K562 (cell line): Measurements from ENCODE around the gene MVD. TPM values are rescaled to one million over a fixed set of nuclear protein-coding genes. Genes with fewer than 3 reads are reported as not detected.

Experiments used
- BCOR ChIP-seq: fragments of 450-650 bp; IDR thresholded peaks from 2 replicates; pipeline ENCODE4 v1.6.1; 2016
- CEBPZ ChIP-seq: fragments of 150-350 bp; IDR thresholded peaks from 2 replicates; pipeline ENCODE4 v1.6.1; 2014; ENCODE audit warnings: low read depth, mild to moderate bottlenecking, low read length, borderline replicate concordance
- CHCHD3 ChIP-seq: fragments of 250-450 bp; sonication (Bioruptor Pico); IDR thresholded peaks from 2 replicates; pipeline ENCODE4 v2.1.2; 2022; ENCODE audit warnings: mild to moderate bottlenecking
- CHD7 ChIP-seq: fragments of 200-600 bp; sonication (generic); IDR thresholded peaks from one replicate; pipeline ENCODE4 v1.6.1; 2012; ENCODE audit warnings: mild to moderate bottlenecking, low read depth, low read length, inconsistent platforms
- HMGXB4 ChIP-seq: sonication (generic); formaldehyde crosslinking; IDR thresholded peaks from 2 replicates; pipeline ENCODE4 v1.8.1; 2023; ENCODE audit warnings: mild to moderate bottlenecking, missing genetic modification reagents
- MED1 ChIP-seq: sonication (generic); formaldehyde crosslinking; IDR thresholded peaks from 2 replicates; pipeline ENCODE4 v1.8.1; 2023; ENCODE audit warnings: missing genetic modification reagents, borderline replicate concordance
- SIRT6 ChIP-seq: IDR thresholded peaks from one replicate; pipeline ENCODE4 v1.6.1; 2012; ENCODE audit warnings: low read depth, mild to moderate bottlenecking, control low read depth, inconsistent platforms, low read length, moderate library complexity
- SNIP1 ChIP-seq: fragments of 450-650 bp; IDR thresholded peaks from 2 replicates; pipeline ENCODE4 v1.7.1; 2017; ENCODE audit warnings: low read depth, mild to moderate bottlenecking
- TCF7 ChIP-seq: sonication (generic); IDR thresholded peaks from 2 replicates; pipeline ENCODE4 v1.6.1; 2016; ENCODE audit warnings: antibody characterized with exemption, borderline replicate concordance
- ZBTB8A ChIP-seq: fragments of 450-650 bp; IDR thresholded peaks from 2 replicates; pipeline ENCODE4 v1.6.1; 2018; ENCODE audit warnings: mild to moderate bottlenecking, moderate library complexity; ENCODE audit not compliant: partially characterized antibody
- ZFPM2 ChIP-seq: fragments of 250-450 bp; sonication (Bioruptor Pico); IDR thresholded peaks from 2 replicates; pipeline ENCODE4 v1.5.1; 2022; ENCODE audit warnings: mild to moderate bottlenecking
- polyA plus RNA-seq, 8 experiments: library from polyadenylated mRNA; depleted of rRNA in 4 of 8; stranded (reverse) in 5 of 8; unstranded in 3 of 8; fragments of >200 nt; fragmentation: Nextera tagmentation in 2 of 8; fragmentation: Illumina TruSeq in 1 of 8; extraction: Ambion mirVana in 2 of 8; extraction: Trizol in 1 of 8; gene quantifications; 2 replicates each; pipeline versions ENCODE4 v1.2.1 to v1.2.3, GENCODE V29; 2011 to 2014; ENCODE audit warnings: inconsistent platforms in 1 of 8, missing spikeins in 1 of 8
- total RNA-seq, 7 experiments: library from RNA; depleted of rRNA in 6 of 7; stranded (reverse); fragments of >200 nt in 6 of 7; fragmentation: Illumina TruSeq in 2 of 7; extraction: Trizol in 2 of 7; gene quantifications; 2 replicates each; pipeline versions ENCODE4 v1.2.1 to v1.2.3, GENCODE V29; 2011 to 2021; ENCODE audit warnings: low replicate concordance in 1 of 7

The MVD gene
- total and polyA plus RNA-seq, 9 of the 15 experiments (the other 6 are each of a cell fraction or from before 2014, with no cell fraction given) = 12.2 to 141 (median 45.3) TPM

- TF ChIP-seq SNIP1 = no peak
- TF ChIP-seq CHD7 = no peak
- TF ChIP-seq CHCHD3 = no peak
- 0 out of 2 replicates have a peak, but pooled peaks have one; percentile 46 for TF ChIP-seq HMGXB4
- TF ChIP-seq ZFPM2 (CRISPR knock-in tag) = no peak
- TF ChIP-seq CEBPZ = no peak
- TF ChIP-seq MED1 (CRISPR knock-in tag) = no peak
- no peak for TF ChIP-seq SIRT6
- peak; percentile 62; the same call in 1 of the 2 replicates for TF ChIP-seq TCF7
- TF ChIP-seq BCOR = peak; percentile 16; the same call in 1 of the 2 replicates
- TF ChIP-seq ZBTB8A = no peak
Measured at GRCh38 chr16:88662843-88663606, at the start of gene MVD (continued).
